HepG2 (cell line): Measurements from ENCODE around the gene CNTRL. TPM values are rescaled to one million over a fixed set of nuclear protein-coding genes. Genes with fewer than 3 reads are reported as not detected.

Experiments
- ATF7-NPFF ChIP-seq: sonication (generic); formaldehyde crosslinking; IDR thresholded peaks from 2 replicates; pipeline ENCODE4 v1.8.1; 2023; ENCODE audit warnings: mild to moderate bottlenecking, low read depth, missing genetic modification reagents, moderate library complexity
- ATM ChIP-seq: fragments of 450-650 bp; IDR thresholded peaks from 2 replicates; pipeline ENCODE4 v1.7.1; 2017; ENCODE audit warnings: mild to moderate bottlenecking, borderline replicate concordance
- HIVEP1 ChIP-seq: sonication (generic); formaldehyde crosslinking; IDR thresholded peaks from 2 replicates; pipeline ENCODE4 v1.4.0; 2020; ENCODE audit warnings: mild to moderate bottlenecking, missing genetic modification reagents
- HOXA3 ChIP-seq: sonication (generic); formaldehyde crosslinking; IDR thresholded peaks from 2 replicates; pipeline ENCODE4 v1.5.0; 2020; ENCODE audit warnings: missing genetic modification reagents
- KDM2A ChIP-seq: sonication (generic); formaldehyde crosslinking; IDR thresholded peaks from 2 replicates; pipeline ENCODE4 v1.4.0; 2020; ENCODE audit warnings: low read depth, missing genetic modification reagents, borderline replicate concordance
- MTA1 ChIP-seq: sonication (generic); formaldehyde crosslinking; IDR thresholded peaks from 2 replicates; pipeline ENCODE4 v1.4.0; 2020; ENCODE audit warnings: missing genetic modification reagents, mild to moderate bottlenecking, borderline replicate concordance
- MYNN ChIP-seq: sonication (generic); formaldehyde crosslinking; IDR thresholded peaks from 2 replicates; pipeline ENCODE4 v1.4.0; 2020; ENCODE audit warnings: mild to moderate bottlenecking, low read depth, missing genetic modification reagents
- MZF1 ChIP-seq: sonication (generic); formaldehyde crosslinking; IDR thresholded peaks from 2 replicates; pipeline ENCODE4 v1.8.1; 2023; ENCODE audit warnings: mild to moderate bottlenecking, missing genetic modification reagents, borderline replicate concordance
- NFATC3 ChIP-seq: sonication (generic); formaldehyde crosslinking; IDR thresholded peaks from 2 replicates; pipeline ENCODE4 v1.5.1; 2020; ENCODE audit warnings: mild to moderate bottlenecking, missing genetic modification reagents
- PCBP2 ChIP-seq: fragments of 200-400 bp; formaldehyde crosslinking; optimal IDR thresholded peaks from 2 replicates; pipeline ENCODE3; 2018; ENCODE audit warnings: low read length, low read depth; ENCODE audit not compliant: poor library complexity, severe bottlenecking
- RBFOX2 ChIP-seq: fragments of 200-400 bp; formaldehyde crosslinking; IDR thresholded peaks from 2 replicates; pipeline ENCODE4 v1.6.1; 2017; ENCODE audit warnings: low read depth, mild to moderate bottlenecking, low read length
- RBM22 ChIP-seq: fragments of 200-400 bp; formaldehyde crosslinking; optimal IDR thresholded peaks from 2 replicates; pipeline ENCODE3; 2017; ENCODE audit warnings: mild to moderate bottlenecking, low read length, moderate library complexity
- RFX5 ChIP-seq: IDR thresholded peaks from 2 replicates; pipeline ENCODE4 v1.6.1; 2011; ENCODE audit warnings: low read depth, low read length, improper control_type of control experiment
- SMAD1 ChIP-seq: sonication (generic); formaldehyde crosslinking; IDR thresholded peaks from 2 replicates; pipeline ENCODE4 v1.4.0; 2020; ENCODE audit warnings: missing genetic modification reagents, low read depth, mild to moderate bottlenecking, borderline replicate concordance
- SMYD3 ChIP-seq: sonication (generic); formaldehyde crosslinking; IDR thresholded peaks from 2 replicates; pipeline ENCODE4 v1.8.1; 2023; ENCODE audit warnings: mild to moderate bottlenecking, missing genetic modification reagents
- SOX5 ChIP-seq: IDR thresholded peaks from 2 replicates; pipeline ENCODE4 v1.6.1; 2016; ENCODE audit warnings: borderline replicate concordance
- TAF1 ChIP-seq: sonication (generic); formaldehyde crosslinking; IDR thresholded peaks from 2 replicates; pipeline ENCODE4 v1.4.0; 2020; ENCODE audit warnings: missing genetic modification reagents
- TSC22D2 ChIP-seq: sonication (generic); formaldehyde crosslinking; IDR thresholded peaks from 2 replicates; pipeline ENCODE4 v1.5.1; 2020; ENCODE audit warnings: missing genetic modification reagents, mild to moderate bottlenecking, borderline replicate concordance
- WIZ ChIP-seq: sonication (generic); formaldehyde crosslinking; IDR thresholded peaks from 2 replicates; pipeline ENCODE4 v1.5.1; 2020; ENCODE audit warnings: mild to moderate bottlenecking, missing genetic modification reagents
- ZBTB34 ChIP-seq: sonication (generic); formaldehyde crosslinking; IDR thresholded peaks from 2 replicates; pipeline ENCODE4 v1.8.0; 2022; ENCODE audit warnings: mild to moderate bottlenecking, missing genetic modification reagents
- ZNF557 ChIP-seq: sonication (generic); formaldehyde crosslinking; IDR thresholded peaks from 2 replicates; pipeline ENCODE4 v1.4.0; 2020; ENCODE audit warnings: missing genetic modification reagents
- ZNF841 ChIP-seq: sonication (generic); formaldehyde crosslinking; IDR thresholded peaks from 2 replicates; pipeline ENCODE4 v1.8.1; 2023; ENCODE audit warnings: missing genetic modification reagents, borderline replicate concordance
- ZSCAN22 ChIP-seq: sonication (generic); formaldehyde crosslinking; IDR thresholded peaks from 2 replicates; pipeline ENCODE4 v1.4.0; 2020; ENCODE audit warnings: mild to moderate bottlenecking, missing genetic modification reagents
- ZSCAN25 ChIP-seq: sonication (generic); formaldehyde crosslinking; IDR thresholded peaks from 2 replicates; pipeline ENCODE4 v1.8.0; 2022; ENCODE audit warnings: mild to moderate bottlenecking, missing genetic modification reagents
- polyA plus RNA-seq, 8 experiments: library from polyadenylated mRNA; depleted of rRNA in 3 of 8; stranded (reverse) in 7 of 8; unstranded in 1 of 8; fragments of >200 nt; fragmentation: Illumina TruSeq in 4 of 8; extraction: Trizol in 4 of 8; gene quantifications; 2 replicates each; pipeline versions ENCODE4 v1.2.1 to v1.2.3, GENCODE V29; 2011 to 2016; ENCODE audit warnings: low read depth in 4 of 8, missing spikeins in 1 of 8, mixed read lengths in 1 of 8; ENCODE audit not compliant: insufficient read depth in 1 of 8
- total RNA-seq, 5 experiments: library from RNA; depleted of rRNA; stranded (reverse); fragments of >200 nt; fragmentation: Illumina TruSeq; extraction: Trizol; gene quantifications; 2 replicates each; pipeline ENCODE4 v1.2.3, GENCODE V29; 2016; ENCODE audit warnings: low read depth in 1 of 5
- TF ChIP-seq, protein P1 (sequence below): sonication (generic); formaldehyde crosslinking; IDR thresholded peaks from 2 replicates; pipeline ENCODE4 v1.5.1; 2020; ENCODE audit warnings: missing genetic modification reagents, mild to moderate bottlenecking, borderline replicate concordance
- TF ChIP-seq, protein P2 (sequence below): sonication (generic); formaldehyde crosslinking; conservative IDR thresholded peaks from 2 replicates; pipeline ENCODE4 v1.8.0; 2022; ENCODE audit warnings: low read depth, missing genetic modification reagents

CNTRL gene
- total and polyA plus RNA-seq, 2 of the 13 experiments (the other 11 are each of a cell fraction or from before 2014, with no cell fraction given): 7.5 to 11.8 TPM

DNA sequence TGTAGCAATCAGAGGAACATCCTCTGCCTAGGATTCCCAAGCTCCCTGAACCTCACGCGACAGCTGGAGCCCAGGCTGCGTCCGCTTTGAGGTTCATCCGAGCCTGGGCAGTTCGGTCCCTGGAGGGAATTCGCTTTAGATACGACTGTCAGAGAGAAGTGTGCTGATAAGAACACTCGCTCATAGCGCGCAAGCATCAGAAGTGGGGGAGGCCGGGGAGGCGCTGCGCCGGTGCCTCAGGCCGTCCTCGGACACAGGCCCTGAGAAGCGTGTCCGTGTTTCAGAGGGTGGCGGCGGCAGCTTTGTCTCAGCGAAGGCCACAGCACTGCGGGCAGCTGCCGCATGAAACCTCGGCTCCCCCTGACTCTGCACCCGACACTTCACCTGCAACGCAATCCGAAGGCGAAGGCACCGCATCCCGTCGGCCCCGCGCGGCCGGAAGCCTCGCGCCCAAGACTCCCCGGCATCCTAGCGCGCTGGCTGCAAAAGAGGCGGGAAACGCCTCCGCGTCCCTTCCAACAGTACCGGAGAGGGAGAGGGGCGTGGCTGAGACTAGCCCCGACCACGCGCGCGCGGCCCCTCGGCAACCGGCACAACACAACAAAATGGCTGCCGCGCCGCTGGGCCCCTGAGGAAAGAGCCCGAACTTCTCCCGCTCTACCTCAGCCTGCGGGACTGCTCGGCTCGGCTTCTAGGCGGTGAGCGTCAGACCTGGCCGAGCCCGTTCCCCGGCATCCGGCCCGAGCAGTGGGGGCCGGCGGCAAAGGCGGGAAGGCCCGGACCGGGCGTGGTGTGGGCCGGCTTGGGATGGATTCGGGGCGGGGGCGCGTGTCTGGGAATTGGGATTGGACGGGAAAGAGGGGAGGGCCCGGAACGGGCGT, at the start of gene CNTRL (continued):
- TF ChIP-seq HOXA3 (CRISPR knock-in tag): peak; percentile 94
- TF ChIP-seq RBFOX2: peak; percentile 85
- TF ChIP-seq ATM: no peak
- TF ChIP-seq ZNF841: peak; percentile 90; the same call in 1 of the 2 replicates
- peak; percentile 90; the same call in 1 of the 2 replicates for TF ChIP-seq MYNN (CRISPR knock-in tag)
- TF ChIP-seq TSC22D2 (CRISPR knock-in tag): peak; percentile 81; the same call in 1 of the 2 replicates
- peak; percentile 5; the same call in 1 of the 2 replicates for TF ChIP-seq SOX5 (CRISPR knock-in tag)
- TF ChIP-seq MTA1 (CRISPR knock-in tag): peak; percentile 86; the same call in 1 of the 2 replicates
- TF ChIP-seq, protein P1, sequence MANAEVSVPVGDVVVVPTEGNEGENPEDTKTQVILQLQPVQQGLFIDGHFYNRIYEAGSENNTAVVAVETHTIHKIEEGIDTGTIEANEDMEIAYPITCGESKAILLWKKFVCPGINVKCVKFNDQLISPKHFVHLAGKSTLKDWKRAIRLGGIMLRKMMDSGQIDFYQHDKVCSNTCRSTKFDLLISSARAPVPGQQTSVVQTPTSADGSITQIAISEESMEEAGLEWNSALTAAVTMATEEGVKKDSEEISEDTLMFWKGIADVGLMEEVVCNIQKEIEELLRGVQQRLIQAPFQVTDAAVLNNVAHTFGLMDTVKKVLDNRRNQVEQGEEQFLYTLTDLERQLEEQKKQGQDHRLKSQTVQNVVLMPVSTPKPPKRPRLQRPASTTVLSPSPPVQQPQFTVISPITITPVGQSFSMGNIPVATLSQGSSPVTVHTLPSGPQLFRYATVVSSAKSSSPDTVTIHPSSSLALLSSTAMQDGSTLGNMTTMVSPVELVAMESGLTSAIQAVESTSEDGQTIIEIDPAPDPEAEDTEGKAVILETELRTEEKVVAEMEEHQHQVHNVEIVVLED (CRISPR knock-in tag): peak; percentile 79
- peak; percentile 64; the same call in 1 of the 2 replicates for TF ChIP-seq MZF1 (CRISPR knock-in tag)
- TF ChIP-seq, protein P2, sequence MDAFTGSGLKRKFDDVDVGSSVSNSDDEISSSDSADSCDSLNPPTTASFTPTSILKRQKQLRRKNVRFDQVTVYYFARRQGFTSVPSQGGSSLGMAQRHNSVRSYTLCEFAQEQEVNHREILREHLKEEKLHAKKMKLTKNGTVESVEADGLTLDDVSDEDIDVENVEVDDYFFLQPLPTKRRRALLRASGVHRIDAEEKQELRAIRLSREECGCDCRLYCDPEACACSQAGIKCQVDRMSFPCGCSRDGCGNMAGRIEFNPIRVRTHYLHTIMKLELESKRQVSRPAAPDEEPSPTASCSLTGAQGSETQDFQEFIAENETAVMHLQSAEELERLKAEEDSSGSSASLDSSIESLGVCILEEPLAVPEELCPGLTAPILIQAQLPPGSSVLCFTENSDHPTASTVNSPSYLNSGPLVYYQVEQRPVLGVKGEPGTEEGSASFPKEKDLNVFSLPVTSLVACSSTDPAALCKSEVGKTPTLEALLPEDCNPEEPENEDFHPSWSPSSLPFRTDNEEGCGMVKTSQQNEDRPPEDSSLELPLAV (CRISPR knock-in tag): no peak
- TF ChIP-seq KDM2A (CRISPR knock-in tag): peak; percentile 90
- peak; percentile 79 for TF ChIP-seq ZSCAN22 (CRISPR knock-in tag)
- no peak for TF ChIP-seq PCBP2
- 0 out of 2 replicates have a peak, but pooled peaks have one; percentile 26 for TF ChIP-seq SMAD1 (CRISPR knock-in tag)
- peak; percentile 86 for TF ChIP-seq TAF1 (CRISPR knock-in tag)
- TF ChIP-seq WIZ (CRISPR knock-in tag): peak; percentile 91; the same call in 1 of the 2 replicates
- TF ChIP-seq ZNF557 (CRISPR knock-in tag): peak; percentile 89; the same call in 1 of the 2 replicates
- peak; percentile 70; the same call in 1 of the 2 replicates for TF ChIP-seq ZBTB34 (CRISPR knock-in tag)
- TF ChIP-seq NFATC3 (CRISPR knock-in tag): peak; percentile 94; the same call in 1 of the 2 replicates
- TF ChIP-seq HIVEP1 (CRISPR knock-in tag): peak; percentile 97
- no peak; the same call in 1 of the 2 replicates for TF ChIP-seq ZSCAN25 (CRISPR knock-in tag)
- TF ChIP-seq ATF7-NPFF (CRISPR knock-in tag): peak; percentile 95
- no peak for TF ChIP-seq SMYD3 (CRISPR knock-in tag)
- TF ChIP-seq RFX5: no peak
- no peak for TF ChIP-seq RBM22
